ENCODE data around the gene GNG12.

The GNG12 gene

GRCh38 chr1:67812226-67812625, 21.0 kb downstream of the GNG12 start:
- no peak for DNase-seq

DNA sequence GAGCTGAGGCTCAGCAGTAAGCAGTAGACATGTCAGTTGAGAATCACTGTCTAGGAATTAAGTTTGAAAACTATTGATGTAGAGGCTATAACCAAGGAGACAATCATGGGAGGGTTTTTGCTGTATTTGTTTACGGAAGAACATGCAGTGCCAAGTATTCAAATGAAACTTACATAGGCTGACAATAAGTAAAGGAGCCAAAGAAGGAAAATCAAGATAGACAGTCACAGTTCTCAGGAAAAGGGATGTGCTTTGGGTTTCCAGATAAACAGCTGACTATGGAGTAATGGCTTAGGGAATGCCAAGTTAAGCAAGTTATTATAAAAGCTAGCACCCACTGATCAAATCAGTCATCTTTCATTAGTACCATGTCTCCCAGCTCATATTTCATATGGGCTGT, 21.5 kb downstream of the GNG12 start:
- DNase-seq: no peak

DNA sequence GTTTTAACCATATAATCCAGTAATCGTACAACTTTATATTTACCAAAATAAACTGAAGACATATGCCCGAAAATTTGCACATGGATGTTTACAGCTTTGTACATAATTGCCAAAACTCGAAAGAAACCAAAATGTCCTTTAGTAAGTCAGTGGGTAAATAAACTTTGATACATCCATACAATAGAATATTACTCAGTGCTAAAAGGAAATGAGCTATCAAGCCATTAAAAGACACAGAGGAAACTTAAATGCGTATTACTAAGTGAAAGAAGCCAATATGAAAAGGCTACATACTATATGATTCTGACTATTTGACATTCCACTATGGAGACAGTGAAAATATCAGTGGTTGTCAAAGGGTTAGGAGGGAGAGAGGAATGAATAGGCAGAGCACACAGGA, 23.4 kb downstream of the GNG12 start:
- no peak for DNase-seq

GRCh38 chr1:67807282-67807681, 26.0 kb downstream of the GNG12 start:
- DNase-seq: no peak

DNA sequence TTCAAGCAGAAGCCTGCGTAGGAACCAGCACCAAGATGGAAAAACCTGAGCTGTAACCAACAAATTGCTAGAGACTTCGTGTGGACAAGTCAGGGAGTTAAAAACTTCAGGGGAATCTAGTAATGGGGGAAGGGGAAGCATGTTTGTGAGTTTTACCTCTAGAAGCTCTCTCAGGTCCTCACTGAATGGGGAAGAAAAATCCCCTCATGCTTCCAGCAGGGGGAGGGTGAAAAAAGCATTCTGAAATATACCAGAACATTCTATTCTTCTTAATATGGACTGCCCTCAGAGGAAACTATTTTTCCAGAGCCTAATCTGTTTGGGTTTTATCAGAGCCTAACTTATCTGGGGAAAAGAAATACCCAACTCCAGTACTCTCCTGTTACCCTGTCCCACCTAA, 28.6 kb downstream of the GNG12 start:
- no peak for DNase-seq

DNA sequence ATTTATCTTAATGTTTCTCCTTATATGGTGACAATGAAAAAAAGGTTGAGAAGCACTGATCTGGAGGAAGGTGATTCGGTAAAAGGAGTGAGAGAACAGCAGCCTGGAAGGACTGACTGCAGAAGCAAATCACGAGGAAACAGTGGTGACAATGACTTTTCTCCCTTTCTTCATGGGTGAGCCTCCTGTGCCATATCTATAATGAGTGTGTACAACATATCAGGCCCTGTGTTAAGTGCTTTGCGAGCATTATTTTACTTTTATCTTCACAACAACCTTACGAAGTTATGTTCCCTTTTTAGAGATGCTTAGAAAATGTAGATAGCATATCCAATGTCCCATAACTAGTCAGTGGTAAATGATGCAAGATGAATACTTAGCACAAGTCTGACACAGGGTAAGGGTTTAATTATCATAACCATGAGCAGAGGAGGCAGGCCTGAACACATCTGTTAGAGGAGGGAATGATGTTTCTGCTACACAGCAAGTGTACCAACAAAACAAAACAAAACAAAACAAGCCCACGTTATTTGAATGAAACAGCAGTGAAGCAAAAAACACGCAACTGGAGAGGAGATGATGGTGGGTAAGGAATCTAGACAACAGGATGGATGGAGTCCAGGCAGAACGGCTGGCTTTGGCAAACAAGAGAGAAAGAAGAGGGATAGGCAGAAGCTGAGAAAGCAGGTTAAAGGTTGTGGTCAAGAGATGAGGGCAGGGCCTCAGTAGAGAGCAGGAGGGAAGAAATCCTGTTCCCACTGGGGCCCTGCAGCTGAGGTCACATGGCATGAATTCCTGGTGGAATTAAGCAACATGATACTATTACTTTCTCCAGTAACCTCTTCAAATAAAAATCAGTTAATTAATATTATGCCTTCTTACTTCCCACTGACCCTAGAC, 29.6 kb downstream of the GNG12 start:
- DNase-seq: no peak

DNA sequence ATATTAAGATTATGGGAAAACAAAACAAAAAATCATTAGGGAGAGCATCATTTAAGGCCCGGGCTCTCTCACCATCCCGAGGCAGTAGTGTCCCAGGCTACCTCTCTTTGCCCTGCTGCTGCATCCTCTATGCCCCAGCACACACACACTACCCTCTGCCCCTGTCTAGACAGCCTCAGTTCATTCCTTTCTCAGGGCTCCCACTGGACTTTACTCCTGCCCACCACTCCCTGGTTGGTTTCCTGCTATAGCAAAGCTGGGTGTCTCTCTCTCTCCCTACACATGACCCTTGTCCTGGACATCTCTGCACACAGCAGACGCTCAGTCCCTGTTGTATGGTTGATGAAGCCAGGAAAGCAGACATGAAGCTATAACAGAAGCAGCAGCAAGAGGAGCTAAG, 30.7 kb downstream of the GNG12 start:
- DNase-seq: no peak

DNA sequence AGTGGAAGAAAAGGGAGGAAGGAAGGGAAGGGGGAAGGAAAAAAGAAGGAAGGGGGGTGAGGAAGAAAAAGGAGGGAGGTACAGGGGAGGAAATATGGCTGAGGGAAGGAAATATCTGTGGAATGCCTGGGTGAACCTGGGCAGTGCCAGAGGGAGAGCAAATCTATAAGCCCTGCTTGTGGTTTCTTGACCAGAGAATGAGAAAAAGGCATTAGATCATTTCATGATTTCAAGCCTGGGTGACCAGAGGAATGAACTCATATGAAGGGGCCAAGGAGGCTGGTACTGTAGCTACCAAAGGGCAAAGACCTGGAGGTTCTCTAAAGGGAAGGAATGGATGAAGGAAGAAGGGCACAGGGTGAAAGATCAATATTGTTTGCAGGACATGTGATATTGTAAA, 31.4 kb downstream of the GNG12 start:
- no peak for DNase-seq

GRCh38 chr1:67795179-67795912, 37.9 kb downstream of the GNG12 start:
- no peak for DNase-seq

GRCh38 chr1:67793562-67793961, 39.7 kb downstream of the GNG12 start:
- no peak for DNase-seq

DNA sequence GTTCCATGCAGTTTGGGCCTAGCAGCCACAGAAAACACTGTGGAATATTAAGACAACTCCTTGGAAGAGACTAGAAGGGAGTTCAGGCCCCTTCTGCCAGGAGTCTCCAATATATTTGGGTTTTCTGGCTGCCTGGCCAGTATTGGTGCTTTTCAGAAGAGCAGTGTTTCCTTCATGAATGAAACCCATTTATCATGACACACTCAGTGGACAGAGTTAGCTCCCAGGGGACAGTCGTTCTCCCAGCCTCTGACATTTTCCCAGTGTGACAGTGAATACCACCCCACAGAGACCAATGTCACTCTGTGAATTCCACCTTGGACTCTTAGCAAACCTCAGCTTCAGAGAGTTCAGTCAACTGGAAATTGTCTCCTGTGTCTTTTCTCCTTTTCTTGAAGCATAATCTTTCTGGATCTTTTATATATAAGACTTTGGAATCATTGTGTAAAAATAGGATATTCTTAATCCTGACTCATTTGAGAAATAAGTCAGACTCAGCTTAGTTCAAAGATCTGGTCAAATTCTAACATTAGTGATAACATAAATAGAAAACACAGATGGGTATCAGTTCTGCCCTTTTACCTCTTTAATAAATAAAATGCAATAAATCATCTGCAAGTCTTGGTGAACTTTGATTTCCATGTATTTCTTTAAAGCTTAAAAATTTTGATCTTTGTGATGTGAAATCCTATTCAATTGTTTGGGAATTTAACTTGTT, 40.4 kb downstream of the GNG12 start:
- no peak for DNase-seq

- no peak for DNase-seq
These were observed 41.2 kb downstream of the GNG12 start for GRCh38 chr1:67792103-67792502.

- DNase-seq: no peak
These were observed 41.6 kb downstream of the GNG12 start for GRCh38 chr1:67791686-67792085.

GRCh38 chr1:67791261-67791660, 42.0 kb downstream of the GNG12 start:
- DNase-seq: no peak

DNA sequence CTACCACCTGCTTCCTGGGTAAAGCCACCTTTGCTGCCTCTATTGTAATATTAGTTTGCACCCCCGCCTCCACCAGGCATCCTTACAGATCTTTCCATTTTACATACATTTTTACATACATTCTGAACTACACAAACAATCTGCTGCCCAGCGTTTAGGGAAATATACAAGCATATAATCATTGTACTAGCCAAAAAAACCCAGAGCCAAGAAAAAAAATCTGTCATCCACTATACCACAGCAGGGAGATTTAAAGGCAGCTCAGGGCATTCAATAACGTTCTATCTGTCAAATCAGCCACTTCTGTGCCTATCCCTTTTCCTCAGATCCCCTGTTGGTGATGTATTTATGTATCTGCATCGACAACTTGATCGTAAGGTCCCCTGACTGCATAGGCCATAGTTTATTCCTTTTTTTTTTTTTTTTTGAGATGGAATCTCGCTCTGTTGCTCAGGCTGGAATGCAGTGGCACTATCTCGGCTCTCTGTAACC, 43.0 kb downstream of the GNG12 start:
- no peak for DNase-seq

- DNase-seq: no peak
These were observed 43.7 kb downstream of the GNG12 start for GRCh38 chr1:67789551-67789950.

GRCh38 chr1:67788904-67789303, 44.4 kb downstream of the GNG12 start:
- no peak for DNase-seq

DNA sequence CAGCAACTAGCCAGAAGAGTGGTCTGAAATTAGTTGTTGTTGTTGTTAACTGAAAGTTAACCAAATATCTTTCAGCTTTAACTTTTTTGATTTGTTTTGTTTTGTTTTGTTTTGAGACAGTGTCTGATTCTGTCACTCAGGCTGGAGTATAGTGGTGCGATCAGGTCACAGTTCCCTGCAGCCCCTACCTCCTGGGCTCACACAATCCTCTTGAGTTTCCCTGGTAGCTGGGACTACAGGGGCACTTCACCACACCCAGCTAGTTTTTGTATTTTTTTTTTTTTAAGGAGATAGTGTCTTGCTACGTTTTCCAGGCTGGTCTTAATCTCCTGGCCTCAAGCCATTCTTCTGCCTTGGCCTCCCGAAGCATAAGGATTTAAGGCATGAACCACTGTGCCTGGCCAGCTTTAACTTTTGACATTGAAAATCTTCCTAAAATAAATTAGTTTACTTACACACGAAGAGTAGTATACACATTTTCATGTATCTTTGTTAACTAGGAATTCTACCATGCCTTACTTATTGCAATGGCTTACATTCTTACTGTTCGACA, 45.0 kb downstream of the GNG12 start:
- no peak for DNase-seq

- DNase-seq: no peak
These were observed 45.5 kb downstream of the GNG12 start for GRCh38 chr1:67787746-67788145.

DNA sequence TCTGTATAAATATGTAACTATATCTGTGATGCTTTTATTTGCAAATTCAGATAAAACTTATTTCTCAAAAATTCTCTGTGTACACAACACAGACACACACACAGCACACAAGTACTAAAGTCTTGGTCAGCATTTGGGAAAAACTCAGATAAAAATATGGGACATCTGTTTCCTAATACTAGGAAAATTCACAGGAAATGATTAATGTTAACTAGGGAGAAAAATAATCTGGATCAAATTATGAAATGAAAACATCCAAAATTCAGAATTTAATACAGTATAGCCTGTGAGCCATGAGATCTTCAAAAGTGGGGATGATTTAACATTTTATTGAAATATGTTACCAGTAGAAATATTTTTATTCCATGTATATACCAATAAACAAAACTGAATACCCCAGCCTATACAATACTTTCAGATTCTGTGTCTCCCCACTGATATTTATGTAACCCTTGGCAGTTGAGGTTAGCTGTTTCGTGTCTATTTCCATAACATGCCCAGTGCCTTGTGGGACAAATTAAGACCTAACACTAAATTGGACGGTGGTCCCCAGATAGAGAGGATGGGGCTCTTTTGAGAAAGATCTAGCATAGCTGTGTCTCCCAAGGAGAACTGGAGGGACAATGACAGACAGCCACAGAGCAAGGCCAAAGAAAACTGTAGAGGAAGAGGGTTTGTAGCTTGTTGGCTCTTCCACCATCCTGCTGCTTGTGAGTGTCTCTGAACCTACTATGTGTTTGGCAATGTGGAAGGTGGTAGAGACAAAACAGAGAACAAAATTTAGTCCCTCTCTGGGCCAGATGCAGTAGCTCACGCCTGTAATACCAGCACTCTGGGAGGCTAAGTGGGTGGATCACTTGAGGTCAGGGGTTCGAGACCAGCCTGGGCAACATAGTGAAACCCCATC, 47.2 kb downstream of the GNG12 start:
- DNase-seq: no peak

DNA sequence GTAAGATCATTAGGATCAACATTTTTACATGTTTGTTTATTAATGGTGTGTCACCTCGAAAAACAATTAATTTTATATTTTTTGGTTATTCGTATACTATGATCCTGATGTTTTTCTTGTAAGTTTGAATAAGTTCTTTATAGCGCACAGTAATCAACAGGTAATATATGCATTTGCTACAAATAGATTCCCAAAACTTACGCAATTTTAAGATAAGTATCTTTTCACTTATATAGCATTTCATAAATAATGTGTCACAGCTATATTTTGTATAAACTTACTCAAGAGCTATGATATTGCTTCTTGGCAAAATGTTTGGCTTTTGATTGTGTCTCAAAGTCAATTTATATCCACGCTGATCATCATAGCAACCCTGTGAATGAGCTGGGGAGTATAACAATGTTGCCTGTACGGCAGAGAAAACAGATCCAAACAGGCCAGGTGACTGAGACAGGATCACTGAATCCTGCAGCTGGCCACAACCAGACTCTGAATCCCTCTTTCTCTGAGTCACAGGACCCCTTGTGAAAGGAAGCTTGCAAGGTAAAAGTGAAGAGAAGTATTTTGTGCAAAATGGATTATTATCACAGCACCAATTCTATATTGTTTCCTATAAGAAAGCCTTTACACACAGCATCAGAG, 48.6 kb downstream of the GNG12 start:
- no peak for DNase-seq

GRCh38 chr1:67780637-67781036, 52.6 kb downstream of the GNG12 start:
- DNase-seq: no peak
